Uterus (tissue), 2 donors: Measurements from ENCODE around the gene HCN1.

Source experiments
- POLR2A ChIP-seq, 2 donors: fragments of 450-650 bp; IDR thresholded peaks; one replicate each; pipeline ENCODE4 v1.6.1; 2016; ENCODE audit warnings: antibody characterized with exemption in 2 of 2, mild to moderate bottlenecking in 1 of 2, moderate library complexity in 1 of 2
- TF ChIP-seq, protein P1 (sequence below), 4 experiments: fragments of 200-600 bp in 2 of 4; fragments of 450-650 bp in 2 of 4; sonication (generic) in 2 of 4; IDR thresholded peaks; one replicate each; pipeline ENCODE4 v1.5.1; 2016 to 2019; ENCODE audit warnings: antibody characterized with exemption in 4 of 4, mild to moderate bottlenecking in 2 of 4, moderate library complexity in 1 of 4

- TF ChIP-seq, protein P1, sequence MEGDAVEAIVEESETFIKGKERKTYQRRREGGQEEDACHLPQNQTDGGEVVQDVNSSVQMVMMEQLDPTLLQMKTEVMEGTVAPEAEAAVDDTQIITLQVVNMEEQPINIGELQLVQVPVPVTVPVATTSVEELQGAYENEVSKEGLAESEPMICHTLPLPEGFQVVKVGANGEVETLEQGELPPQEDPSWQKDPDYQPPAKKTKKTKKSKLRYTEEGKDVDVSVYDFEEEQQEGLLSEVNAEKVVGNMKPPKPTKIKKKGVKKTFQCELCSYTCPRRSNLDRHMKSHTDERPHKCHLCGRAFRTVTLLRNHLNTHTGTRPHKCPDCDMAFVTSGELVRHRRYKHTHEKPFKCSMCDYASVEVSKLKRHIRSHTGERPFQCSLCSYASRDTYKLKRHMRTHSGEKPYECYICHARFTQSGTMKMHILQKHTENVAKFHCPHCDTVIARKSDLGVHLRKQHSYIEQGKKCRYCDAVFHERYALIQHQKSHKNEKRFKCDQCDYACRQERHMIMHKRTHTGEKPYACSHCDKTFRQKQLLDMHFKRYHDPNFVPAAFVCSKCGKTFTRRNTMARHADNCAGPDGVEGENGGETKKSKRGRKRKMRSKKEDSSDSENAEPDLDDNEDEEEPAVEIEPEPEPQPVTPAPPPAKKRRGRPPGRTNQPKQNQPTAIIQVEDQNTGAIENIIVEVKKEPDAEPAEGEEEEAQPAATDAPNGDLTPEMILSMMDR (IDR thresholded peaks at IDR 0.05): no peak
- no peak for TF ChIP-seq POLR2A (IDR thresholded peaks at IDR 0.05)
Measured at GRCh38 chr5:45643056-45643455, 53.1 kb downstream of the HCN1 start.
